GM19035 (cell line): ENCODE results near the gene ACOX1.

Experiments
- ATAC-seq: cut with Tn5 transposase; IDR thresholded peaks from one replicate; pipeline ENCODE4 v1.9.1; 2021; ENCODE audit not compliant: unreplicated experiment

ACOX1 gene

DNA sequence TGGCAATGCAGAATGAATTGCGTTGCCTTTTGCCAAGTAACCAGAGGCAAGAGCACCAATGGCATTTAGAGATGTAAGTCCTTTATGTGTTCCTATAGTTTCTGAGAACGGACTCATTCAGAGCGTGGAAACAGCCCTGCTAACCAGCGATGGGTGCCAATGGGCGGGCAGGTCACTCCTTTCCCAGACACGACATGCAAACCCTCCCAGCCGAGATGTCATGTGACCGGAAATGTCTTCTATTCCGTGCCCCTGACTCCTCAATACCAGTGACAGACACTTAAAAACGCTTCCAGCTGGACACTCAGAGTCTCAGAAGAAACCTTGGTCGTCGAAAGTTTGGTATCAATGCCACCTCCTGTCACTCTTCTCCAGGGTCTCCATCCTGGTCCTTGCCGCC is 41.3 kb downstream of the ACOX1 start:
- ATAC-seq, result no peak

DNA sequence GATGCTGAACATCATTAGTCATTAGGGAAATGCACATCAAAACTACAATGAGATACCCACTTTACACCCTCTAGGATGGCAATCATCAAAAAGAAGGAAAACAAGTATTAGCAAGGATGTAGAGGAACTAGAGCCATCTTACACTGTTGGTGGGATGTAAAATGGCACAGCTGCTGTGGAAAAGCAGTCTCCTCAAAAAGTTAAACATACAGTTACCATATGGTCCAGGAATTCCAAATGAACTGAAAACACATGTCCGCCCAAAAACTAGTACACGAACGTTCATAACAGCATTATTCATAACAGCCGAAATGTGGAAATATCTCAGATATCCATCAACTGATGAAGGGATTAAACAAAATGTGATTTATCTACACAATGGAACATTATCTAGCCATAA is 45.2 kb downstream of the ACOX1 start:
- no peak for ATAC-seq

DNA sequence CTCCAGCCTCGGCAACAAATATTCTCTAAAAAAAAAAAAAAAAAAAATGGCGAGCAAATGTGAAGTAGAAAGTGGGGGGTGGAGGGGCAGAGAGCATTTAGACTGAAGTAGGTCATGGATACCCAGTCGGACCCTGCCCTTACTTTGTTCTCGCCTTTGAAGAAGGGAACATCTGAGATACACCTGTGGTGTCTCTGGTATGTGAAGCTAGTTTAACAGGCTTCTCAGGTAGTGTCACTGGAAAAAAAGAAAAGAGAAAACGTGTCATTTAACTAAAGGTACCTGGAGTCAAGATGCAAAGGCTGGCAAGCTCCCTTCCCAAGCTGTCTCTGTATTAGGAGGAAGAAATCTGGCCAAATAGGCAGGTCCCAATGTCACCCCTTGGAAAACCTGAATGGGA is 46.1 kb downstream of the ACOX1 start:
- no peak for ATAC-seq

DNA sequence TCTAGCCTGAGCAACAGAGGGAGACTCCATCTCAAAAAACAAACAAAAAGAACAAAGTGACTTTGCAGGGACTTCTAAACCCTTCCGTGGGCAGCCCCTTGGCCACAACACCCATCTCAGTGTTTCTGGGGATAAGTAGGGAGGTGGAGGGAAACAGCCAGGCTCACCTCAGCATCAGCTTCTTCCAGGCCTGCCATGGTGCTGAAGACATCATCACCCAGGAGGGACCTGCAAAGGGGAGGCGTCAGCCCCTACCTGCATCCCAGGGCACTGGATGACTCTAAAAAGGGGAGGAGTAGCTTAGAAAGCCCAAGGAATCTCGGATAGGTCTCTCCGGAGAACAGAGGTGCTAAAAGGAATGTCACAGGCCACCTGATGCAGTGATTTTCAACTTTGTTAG is 47.9 kb downstream of the ACOX1 start:
- no peak for ATAC-seq

DNA sequence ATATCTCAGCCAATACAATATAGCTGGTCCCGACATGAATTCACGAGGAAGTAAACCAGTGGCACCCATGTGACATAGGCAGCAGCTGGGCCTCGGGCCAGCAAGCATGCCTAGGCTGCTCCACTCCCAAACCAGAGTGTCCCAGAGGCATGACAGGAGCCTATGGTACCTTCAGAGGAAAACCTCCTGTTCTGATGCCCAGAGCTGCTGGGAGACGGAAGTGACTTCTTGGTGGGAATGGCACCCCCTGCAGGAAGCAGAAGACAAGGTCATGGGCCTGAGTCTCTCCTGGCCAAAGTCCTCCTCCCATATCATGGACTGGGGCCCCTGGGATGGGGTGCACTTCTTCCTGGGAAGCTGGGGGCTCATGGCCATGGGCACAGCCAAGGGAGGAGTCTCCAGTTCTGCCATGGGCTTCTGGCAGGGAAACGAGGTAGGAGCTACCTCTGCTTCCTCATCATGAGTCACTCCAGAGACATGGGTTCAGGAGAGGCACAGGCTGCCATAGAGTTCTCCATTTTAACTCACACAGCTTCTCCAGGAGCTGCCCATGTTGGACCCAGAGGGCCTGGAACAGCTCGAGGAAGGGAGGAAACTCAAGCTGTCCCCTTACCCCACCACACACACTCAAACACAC is 51.6 kb downstream of the ACOX1 start:
- ATAC-seq, result no peak

DNA sequence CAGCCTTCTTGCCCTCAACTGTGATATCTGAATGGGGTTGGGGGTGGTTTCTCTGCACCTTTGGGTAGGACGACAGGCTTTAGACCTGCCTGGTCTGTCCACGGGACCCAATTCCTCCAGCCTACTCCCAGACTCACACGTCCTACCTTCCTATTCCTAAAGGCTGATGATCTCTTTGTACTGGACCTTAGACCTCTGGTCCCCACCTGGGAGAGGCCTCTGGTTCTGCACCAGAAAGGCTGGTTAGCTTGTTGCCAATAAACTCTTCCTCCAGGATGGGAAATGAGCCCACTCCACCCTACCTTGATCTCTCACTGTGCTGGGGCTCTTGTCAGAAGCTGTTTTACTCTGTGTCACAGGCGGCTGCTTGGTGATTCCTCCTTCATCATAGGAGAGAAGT is 52.5 kb downstream of the ACOX1 start:
- ATAC-seq, result no peak

DNA sequence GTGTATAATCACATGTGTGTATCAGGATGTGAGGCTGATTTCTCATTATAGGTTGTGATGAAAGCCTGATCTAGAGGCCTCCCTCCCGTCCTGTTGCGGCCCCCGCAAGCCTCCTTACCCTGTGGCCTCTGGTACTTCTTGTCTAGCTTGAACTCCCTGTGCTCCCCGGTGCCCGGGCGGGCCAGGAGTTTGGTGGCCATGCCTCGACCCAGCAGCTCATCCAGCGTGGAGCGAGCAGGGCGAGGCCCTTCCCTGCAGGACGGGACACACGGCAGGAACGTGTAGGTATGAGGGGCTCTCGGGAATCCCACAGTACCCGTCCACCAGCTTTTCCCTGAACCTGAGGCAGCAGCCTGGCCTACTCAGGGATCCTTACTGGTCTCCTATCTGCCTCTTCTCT is 53.1 kb downstream of the ACOX1 start:
- no peak for ATAC-seq

DNA sequence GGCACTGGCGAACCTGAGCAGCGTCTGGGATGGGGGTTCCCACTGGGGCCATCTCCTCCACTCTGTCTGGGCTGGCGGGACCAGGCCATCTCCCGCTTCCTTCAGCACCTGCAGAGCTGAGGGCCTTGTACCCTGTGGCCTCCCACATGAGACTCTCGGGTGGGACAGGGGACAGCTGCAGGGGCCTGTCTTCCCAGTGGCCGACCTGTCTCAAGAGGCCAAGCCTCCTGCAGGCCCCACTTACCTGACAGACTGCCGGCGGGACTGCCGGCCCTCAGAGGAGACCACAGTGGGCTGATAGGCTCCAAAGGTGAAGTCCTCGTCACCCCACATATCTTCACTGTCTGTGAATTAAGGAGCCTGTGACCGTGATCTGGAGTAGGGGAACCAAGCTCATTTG is 53.9 kb downstream of the ACOX1 start:
- no peak for ATAC-seq

DNA sequence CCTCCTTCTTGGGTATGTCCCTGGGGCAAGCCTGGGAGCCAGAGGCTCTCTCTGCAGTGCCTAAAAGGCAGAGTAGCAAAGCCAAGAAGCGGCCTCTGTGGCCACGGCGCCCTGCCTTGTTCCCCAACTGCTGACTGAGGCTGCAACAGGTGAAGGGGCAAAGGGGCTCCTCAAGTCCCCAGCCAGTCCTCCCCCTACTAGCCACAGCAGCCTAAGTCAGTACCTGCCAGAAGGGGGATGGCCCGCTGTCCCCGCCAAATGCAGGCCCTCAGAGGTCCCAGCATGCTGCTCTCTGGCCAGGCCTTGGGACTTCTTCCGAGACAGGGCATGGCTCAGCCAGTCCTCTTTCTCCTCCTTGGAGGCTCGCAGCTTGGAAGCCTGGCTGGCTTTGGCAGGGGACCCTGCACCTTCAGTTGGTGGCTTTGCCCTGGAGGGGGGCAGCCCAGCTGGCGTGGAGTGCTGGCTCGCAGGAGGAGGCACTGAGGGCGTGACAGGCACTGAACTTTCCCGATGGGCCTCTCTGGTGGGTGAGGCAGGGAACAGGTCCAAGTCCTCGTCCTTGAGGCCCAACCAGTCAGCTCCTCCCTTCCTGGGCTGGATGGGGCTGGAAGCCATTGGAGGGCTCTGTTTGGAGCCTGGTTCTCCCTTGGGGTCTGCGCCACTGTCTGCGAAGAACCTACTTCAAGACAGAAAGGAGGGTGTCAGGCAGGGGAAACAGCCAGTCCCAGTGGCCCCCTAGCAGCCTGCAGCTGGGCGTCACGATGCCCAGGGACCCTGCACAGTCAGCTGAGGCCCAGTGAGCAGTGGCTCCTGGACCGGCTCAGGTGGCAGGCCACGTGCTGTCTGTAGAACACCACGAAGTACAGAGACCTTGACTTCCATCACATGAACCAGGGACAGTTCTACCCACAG is 55.7 kb downstream of the ACOX1 start:
- no peak for ATAC-seq

DNA sequence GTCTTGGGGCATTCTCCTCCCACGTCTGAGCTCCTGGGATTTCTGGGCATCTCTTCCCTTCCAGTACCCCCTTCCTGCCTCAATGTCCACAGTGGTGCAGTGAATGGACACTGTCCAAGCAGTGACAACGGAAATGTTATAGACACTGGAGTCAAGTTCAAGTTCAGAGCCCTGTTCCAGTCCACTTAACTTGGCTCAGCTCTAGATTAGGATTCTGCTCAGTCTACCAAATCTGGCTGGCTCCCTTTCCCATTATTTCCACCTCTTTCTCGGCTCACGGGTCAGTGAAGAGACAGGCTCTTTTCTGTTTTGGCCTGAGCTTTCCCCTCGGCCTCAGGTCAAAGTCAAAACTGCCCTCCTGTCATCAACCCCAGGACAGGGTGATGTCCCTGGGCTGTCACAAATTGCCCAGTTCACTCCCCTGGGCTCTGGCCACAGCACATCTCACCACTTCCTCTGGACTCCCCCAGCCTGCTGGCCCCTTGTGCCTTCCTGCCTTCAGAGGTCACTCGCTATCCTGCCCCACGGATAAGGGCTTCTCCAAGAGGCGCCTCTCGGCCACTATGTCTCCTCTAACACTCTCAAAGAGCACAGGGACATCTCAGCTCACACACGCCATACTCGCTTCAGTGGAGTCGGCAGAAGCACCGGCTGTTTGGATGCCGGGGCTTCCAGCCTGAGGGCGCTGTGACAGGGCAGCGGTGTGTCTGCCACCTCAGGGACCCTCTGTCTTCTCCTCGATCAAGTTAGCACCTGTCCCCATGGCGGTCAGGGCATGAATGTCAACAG is 56.6 kb downstream of the ACOX1 start:
- no peak for ATAC-seq

DNA sequence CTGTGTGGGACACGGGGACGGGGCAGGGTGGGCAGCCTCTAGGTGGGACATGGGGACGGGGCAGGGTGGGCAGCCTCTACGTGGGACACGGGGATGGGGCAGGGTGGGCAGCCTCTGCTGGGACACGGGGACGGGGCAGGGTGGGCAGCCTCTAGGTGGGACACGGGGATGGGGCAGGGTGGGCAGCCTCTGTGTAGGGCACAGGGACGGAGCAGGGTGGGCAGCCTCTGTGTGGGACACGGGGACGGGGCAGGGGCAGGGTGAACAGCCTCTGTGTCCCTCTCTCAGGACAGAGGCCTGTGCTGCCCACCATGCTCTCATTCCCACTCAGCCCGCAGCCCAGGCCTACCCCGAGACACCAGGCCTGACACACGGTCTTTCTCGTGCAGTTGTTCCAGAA is 57.4 kb downstream of the ACOX1 start:
- ATAC-seq, result no peak

DNA sequence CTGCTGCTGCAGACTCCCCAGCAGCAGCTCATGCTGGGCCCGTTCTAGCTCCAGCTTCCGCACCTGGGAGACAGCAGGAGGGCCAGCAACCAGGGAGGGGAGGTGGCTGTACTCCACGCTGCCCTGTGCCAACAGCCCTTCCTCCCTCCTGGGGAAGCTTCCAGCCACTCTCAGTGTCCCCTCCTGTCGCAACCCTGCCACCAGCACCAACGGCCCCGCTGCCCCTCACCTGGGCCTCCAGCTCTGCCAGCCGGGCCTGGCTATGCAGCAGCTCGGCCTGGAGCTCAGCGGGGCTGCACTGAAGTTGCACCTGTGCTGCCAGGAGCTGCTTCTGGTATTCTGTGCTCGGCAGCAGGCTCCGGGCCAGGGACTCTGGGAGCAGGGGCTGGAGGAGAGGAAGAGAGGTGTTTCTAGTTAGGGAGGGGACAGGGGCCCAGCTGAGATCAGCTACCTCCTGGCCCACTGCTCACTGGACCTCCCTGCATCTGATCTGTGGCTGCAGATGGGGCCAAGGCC is 58.9 kb downstream of the ACOX1 start:
- ATAC-seq, result no peak

DNA sequence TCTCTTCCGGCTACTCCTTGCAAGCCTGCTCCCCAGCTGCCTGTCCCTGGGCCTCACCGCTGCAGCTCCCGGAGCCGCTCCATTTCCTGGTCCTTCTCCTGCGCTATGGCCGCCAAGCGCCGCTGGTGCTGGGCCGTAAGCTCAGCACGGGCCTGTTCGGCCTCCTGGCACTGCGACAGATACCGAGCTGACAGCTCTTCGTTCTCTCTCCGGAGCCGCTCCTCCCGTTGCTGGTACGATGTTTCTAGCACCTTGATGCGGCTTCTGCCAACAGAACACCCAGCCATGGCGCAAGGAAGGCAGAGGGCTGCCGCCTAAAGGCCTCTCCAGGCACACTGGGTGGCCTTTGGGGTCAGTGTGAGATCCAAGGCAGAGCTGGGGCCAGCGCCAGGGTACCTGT is 59.4 kb downstream of the ACOX1 start:
- no peak for ATAC-seq

DNA sequence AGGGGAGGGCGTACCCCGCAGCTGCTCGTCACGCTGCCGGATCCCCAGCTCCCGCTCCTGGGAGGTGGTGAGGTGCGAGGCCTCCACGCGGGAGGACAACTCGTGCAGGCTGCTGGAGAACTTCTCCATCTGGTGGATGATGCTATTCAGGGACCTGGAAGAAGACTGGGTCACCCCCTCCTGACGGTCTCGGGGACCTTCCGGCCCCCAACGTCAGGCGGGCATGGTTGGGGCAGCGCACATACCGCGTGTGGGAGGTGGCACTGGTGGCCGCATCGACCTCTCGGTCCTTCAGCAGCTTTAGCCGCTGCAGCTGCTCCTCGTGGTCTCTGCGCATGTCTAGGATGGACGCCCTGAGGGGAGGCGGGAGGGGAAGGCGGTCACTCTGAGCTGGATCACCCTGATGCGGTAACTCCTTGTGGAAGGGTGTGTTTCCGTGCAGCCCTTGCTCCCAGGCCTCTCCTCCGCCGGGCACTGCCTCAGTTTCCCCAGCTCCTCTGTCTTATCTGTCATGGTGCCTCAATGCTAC is 61.0 kb downstream of the ACOX1 start:
- ATAC-seq, result no peak

DNA sequence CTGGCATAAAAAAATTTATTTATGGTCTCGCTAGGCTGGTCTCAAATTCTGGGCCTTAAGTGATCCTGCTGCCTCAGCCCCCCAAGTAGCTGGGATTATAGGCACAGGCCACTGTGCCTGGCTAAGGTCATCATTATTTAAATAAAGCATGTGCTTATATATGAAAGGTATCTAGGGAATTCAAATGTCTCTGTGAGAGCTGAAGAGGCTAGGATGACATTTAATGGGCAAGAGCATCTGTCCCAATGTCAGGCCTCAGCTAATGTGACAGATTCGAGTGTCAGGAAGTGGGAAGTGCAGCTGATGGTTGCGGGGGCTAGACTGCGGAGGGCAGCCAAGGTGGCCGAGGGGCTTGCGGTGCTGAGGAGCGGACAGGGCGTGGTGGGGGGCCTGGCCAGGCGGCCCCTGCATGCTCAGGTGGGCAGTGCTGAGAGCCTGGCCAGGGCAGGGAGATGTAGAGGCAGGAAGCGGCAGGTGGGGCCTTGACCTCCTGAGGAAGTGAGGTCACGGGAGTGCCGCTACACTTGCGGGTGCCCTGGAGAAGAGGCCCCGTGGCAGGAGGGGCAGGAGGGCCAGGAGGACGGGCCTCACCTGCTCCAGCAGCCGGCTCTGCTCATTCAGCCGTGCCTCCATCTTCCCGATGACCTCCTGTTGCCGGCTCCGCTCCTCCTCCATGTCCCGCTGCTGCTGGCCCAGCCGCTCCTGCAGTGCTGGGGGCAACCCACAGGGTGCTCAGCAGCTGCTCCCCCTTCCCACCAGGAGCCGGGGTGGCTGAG is 61.6 kb downstream of the ACOX1 start:
- ATAC-seq, result no peak

DNA sequence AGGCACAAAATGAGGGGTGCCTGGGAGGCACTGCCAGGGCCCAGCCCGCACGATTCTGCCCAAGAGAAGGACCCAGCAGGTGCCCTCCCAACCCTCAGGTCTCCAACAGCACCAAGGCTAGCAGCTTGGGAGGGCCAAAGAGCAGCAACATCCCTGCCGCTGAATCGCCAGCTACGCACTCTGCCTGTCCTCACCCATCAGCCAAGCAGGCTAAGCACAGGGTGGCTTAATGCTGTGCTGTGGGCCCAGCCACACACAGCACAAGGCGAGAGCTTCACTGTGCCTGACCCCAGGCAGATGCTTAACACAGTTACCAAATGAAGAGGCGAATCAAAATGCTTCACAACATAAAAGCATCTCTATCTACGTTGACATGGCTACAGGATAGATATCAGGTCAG is 63.7 kb downstream of the ACOX1 start:
- no peak for ATAC-seq

DNA sequence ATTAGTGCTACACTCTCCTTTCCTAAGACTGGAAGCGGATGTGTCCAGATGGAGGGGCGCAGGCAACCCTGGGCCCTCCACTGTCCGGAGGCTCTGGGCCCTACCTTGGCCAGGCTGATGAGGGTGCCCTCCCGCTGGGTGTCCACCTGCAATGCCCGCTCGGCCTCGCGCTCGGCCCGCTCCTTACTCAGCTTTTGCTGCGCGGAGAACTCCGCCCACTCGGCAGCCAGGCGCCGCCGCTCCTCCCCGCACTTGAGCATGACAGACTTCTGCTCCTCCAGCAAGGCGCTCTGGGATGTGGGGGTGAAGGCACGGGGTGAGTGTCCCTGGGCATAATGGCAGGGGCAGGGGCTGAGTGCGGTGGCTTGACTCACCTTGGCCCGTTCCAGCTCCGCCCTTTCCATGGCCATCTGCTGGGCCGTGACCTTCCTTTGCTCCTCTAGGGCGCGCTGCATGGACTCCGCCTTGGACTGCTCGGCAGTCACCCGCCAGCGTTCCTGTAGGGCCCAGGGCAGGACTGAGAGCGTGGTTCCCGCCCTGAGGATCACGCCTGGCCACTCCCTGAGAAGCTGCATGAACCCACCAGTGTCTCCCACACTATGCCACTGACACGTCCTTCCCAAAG is 64.2 kb downstream of the ACOX1 start:
- ATAC-seq, result no peak

DNA sequence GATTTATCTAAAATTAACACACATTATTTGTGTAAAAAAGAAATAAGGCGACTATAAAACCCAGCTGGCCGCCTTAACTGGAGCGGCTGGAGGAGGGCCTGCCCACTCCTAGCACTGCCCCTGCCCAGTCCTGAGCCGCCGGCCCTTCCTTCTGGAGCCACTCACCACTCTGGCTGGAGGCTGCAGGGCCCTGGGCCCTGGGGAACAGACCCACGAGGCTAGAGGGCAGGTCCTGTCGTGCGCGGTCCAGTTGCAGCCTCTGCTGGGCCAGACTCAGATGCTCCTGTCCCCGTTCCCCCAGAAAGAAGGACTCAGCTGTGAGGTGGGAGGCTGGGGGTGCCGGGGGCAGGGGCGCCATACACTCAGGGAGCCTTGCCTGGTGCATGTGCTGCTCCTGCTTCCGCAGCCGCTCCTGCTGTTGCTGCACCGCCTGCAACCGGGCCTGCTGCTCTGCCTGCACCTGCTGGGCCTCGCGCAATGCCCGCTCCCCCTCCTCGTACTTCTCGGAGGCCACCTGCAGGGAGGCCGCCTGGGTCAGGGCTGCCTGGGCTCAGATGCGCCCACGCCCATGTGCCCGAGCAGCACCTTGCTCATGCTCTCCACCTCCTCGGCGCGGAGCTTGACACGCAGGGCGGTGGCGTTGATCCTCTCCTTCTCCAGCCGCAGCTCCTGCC is 65.3 kb downstream of the ACOX1 start:
- no peak for ATAC-seq

DNA sequence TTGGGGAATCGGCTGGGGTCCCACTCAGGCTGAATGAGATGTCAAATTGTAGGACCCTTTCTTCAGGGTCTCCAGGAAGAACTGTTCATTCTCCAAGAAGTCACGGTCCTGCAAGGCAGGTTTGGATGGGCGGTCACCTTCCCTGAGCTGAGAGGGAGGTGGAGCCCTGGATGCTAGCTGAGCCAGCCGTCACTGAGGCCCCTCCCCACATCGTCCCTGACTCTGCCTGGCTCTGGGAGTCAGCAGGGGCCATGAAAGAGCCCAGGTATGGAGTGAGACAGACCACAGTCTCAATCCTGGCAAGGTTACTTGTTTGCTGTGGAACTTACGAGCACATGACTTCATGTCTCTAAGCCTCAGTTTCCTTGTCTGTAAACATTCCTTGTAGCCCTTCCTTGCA is 68.3 kb downstream of the ACOX1 start:
- ATAC-seq, result no peak
